Stimulated activated CD4-positive, alpha-beta T cell treated with anti-CD3 and anti-CD28 coated beads, TNF-alpha, amount 100 ng/mL, for 4 hours (primary cell): ENCODE measurements around the gene CD84.

Experiments used
- DNase-seq, 3 experiments: peaks; one replicate each; pipeline ENCODE4 v3.0.0-alpha.2; 2020; ENCODE audit warnings: low read depth in 3 of 3

CD84 gene

GRCh38 chr1:160579216-160579701 is at the start of gene CD84:
Gene CD84 (minus strand): TSS chr1:160579496. CDS start chr1:160579437, 59 bp downstream.
- DNase-seq: no peak

DNA sequence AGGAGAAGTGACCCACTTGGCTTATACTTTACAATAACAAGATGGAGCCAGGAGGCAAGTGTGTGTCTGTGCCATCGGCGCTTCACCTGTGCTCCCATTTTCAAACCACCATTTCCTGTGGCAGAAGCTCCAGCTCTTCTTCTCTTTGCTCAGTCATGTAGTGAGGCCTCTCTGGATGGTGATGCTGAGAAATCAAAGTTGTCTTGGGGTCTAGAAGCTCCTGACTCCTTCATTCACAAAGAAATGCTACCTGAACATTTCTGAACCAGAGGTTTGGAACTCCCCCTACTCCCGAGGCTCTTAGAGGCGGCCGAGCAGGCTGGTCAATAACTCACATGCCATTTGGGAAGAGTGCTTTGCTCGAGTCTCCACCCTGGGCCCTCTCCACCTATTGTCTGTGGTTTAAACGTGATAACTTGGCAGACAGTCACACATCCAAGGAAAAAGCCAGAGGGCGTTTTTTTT is 49.5 kb upstream of the CD84 start:
- no peak for DNase-seq

GRCh38 chr1:160627677-160628289 is 48.5 kb upstream of the CD84 start:
- DNase-seq: peak in 2 of 3 experiments; percentile 50 to 57

DNA sequence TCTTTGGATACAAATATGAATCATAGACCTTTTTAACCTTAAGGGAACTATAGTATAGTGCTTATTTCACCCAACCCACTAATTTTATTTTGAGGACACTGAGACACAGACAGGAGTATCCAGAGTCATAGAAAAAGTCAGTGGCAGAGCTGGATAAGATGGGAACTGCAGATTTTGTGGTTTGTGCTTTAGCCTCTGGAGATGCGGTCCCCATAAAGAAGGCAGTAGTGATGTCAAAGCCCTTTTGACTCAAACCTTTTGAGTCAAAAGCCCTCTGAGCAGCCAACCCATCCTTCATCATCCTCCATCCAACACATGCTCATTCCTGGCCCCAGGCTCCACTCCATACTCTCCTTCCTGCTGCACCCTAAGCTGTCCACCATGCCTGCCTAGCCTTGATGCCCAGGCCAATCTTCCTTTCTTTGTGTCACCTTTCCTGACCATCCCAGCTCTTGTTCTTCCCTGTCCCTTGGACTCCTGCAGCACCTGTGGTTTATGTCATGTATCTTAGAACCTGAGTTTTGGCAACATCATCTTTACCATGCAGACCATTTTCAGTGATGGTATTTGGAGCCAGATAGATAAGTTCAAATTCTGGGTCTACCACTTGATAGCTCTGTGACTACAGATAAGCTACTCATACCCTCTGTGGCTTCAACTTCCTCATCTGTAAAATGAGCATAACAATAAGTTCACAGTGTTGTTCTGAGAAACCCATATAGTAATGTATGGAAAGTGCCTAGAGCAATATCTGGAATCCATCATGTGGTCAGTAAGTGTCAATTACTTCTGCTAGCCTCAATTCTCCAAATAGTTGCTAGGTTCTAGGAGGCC is 47.4 kb upstream of the CD84 start:
- no peak for DNase-seq

DNA sequence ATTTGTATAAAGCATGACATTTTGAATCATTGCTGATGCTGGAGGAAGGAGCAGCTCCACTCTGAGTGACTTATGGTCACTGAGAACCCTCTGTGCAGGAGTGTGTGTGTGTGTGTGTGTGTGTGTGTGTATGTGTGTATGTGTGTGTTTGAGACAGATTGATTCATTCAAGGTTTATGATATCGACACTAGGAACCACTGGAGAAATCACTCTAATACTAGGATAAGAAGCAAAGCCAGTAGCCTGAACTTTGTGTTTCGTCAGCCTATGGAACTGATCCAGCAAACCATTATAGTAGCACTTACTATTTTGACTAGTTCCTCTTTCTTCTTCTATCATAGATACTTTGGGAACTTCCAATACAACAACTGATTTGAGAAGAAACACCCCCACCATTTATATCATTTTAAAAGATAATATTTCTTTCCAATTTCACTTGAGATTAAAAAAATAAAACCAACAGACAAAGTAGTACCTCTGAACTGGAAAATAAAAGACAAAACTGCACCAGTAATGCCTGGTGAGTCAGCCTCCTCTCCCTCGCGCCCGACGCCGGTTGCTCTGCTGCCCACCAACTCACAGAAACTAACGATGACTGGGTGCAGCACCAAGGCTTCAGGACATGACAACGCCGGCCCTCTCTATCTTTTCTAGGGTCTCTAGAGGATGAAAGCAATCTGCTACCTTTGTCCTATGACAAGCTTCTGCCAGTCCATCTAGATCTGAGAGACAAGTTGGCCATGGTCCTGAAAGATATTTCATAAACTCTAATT is 46.6 kb upstream of the CD84 start:
- DNase-seq: peak in 2 of 3 experiments; percentile 53

DNA sequence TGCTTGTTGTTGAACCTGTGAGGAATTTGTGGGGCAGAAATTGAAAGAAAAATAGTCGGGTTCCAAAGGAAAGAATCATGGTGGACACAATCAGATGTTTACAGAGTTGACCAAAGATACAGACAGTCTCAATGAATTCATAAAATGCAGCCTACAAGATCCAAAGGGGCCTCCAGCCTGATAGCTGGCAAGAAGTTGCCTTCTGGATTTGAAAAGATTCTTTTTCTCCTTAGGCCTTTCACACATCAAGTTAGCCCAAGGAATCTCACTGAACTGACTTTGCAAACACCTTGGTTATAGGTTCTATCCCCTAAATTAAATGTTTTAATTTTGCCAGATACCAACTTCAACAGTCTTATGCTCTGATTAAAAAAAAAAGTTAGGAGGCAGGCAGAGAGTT is 46.0 kb upstream of the CD84 start:
- no peak for DNase-seq

DNA sequence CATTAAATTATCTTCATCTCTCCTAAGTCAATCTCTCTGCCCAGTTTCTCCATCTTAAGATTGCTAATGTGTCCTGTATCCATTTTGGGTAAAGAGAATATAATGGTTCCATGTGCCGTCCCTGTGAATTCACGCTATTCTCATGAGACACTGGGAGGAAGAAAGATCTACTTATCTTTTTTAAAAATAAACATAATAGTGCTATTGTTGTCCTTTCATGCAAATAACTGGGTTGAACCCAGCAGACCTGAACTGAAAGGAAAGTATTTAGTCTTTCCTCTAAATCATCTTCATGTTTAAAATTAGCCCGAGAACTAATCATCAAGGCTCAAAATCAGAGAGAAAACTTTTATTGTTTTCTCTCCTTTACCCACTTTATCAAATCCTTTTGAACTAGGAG is 45.2 kb upstream of the CD84 start:
- no peak for DNase-seq

GRCh38 chr1:160623862-160624261 is 44.6 kb upstream of the CD84 start:
- DNase-seq: no peak

GRCh38 chr1:160623227-160623633 is 43.9 kb upstream of the CD84 start:
- no peak for DNase-seq

DNA sequence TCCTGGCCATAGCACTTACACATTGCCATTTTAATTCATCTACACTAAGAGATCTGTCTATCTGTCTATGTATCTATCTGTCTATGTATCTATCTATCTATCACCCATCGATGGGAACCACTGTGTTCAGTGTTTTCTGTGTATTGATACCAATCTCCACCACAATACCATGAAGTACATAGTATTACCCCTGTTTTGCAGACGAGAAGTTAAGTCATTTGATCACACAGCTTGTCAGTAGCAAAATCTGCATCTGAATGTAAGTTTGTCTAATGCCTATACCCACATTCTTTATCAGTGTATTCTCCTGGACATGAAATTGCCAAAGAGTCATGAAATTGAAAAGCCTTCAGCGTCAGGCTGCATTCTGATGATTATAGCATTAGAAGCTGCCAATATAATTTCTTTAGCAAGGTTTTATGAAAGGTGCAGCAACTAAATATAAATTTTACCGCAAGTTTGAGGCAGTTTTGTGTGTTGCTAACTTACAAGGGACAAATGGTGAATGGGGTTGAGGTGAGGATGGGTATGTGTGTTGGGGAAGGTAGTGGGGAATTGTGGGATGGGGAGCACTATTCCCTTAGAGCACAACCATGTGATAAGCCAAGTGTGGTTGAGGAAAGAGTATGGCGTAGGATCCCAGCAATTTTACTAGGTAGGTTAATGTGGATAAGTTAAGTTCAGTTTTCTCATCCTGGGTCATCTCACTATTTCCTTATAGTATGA is 43.4 kb upstream of the CD84 start:
- no peak for DNase-seq

DNA sequence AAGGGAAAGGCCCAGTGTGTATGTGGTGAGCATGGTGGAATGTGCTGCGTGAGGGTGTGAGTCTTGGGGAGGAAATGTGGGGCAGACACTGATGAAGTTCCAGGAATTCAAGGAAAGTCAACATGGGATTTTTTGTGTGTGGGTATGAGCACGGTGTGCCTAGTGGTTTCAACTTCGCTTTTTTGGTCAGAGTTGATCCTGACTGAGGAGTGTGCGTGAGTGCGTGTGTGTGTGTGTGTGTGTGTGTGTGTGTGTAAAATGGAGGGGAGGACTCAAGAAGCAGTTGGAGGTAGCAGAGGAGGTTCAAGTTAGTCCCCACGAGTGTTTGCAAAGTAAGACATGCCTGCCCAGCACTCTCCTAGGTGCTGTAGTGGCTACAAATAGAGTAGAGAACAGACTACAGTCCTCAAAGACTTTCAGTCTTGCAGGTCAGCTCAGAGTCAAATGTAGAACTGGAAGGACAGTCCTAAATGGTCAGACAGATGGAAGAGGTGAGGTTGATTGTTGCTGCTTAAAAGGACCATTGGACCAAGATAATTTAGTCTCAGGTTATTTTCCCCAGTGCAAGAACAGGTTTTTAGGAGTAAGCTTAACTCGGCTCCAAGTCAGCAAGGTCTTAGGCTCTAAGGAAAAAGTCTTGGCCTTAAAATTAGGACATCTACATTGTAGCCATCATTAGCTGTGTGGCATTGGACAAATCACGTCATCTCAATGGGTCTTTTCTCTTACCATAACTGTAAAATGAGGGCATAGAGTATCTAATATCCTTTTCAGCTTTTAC is 42.5 kb upstream of the CD84 start:
- DNase-seq: no peak

DNA sequence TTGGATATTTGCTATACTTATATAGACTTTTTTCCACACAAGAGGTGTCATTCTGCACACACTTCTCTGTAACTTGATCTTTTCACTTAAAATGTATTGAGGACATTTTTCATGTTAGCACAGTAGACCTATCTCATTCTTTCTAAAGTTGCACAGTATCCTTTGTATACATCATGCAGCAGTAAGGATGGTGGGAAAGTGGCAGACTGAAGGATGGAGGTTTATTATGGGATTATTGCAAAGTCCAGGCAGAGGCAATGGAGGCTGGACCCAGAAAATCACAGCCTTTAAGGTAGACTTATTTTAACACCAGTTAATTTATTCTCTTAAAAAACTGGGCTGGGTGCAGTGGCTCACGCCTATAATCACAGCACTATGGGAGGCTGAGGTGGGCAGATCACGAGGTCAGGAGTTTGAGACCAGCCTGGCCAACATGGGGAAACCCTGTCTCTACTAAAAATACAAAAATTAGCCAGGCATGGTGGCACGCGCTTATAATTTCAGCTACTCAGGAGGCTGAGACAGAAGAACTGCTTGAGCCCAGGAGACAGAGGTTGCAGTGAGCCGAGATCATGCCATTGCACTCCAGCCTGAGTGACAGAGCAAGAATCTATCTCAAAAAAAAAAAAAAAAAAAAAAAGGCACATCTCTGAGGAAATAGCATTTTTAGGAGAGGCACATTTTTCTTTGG is 41.8 kb upstream of the CD84 start:
- DNase-seq: no peak

DNA sequence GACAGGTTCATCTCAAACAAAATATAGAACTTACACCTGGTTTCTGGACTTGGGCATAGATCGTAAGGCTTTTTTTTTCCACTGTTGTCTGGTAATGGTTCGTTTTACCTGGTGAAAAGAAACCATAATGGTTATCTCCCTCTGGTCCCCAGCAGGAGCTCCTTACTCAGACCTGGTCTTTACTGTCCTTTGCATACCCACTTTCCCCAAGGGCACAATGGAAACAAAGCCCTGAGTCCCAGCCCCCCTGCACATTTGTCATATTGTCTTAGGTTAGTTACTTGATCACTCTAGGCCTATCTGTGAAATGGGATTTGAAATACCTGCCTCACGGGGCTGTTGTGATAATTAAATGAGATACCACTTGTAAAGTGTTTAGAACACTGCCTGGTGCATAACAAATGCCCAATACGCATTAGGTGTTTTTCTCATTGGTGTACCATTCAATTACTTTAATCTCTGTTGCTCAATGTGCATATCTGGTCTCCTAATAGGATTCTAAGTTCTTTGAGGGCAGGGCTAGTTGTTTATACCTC is 40.5 kb upstream of the CD84 start:
- no peak for DNase-seq

DNA sequence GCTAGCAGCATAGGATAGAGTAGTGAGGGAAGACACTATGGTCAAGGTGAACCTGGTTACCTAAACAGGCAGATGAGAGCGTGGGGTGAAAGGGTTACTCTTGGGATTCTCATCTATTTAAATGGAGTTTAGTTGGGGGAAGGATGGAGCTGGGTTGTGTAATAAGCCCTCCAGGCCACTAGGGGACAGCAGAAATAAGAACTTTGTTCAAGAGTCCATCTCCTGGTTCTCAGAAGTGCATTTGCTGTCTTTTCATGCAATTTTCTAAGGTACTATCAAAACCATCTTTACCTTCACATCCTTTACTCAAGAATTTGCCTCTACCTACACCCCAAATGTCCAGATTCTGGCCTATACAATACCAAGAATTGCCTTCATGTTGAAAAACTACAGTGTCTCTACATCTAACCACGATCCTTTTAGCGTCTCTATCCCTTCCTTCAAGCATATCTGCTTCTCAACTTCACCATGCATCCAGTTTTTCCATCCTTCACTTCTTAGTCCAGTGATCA is 39.5 kb upstream of the CD84 start:
- DNase-seq: no peak

DNA sequence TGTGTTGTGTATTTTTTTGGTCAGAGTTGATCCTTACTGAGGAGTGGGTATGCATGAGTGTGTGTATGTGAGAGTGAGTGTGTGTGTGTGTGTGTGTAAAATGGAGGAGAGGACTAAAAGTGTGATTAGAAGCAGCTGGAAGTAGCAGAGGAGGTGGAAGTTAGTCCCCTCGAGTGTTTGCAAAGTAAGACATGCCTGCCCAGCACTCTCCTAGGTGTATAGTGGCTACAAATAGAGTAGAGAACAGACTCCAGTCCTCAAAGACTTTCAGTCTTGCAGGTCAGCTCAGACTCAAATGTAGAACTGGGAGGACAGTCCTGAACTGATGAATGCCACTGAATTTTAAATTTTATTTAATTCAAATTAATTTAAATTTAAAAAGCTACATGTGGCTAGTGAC is 39.0 kb upstream of the CD84 start:
- no peak for DNase-seq

DNA sequence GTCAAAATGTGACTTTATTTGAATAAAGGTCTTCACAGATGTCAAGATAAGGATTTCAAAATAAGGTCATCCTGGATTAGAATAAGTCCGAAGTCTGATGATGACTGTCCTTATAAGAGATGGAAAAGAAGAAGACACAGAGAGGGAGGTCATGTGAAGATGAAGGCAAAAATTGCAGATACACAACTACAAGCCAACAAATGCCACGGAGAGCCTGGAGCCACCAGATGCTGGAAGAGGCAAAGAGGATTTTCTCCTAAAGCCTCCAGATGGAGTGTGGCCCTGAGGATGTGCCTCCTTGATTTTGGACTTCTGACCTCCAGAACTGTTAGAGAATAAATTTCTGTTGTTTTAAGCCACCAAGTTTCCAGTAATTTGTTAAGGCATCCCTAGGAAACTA is 36.4 kb upstream of the CD84 start:
- DNase-seq: no peak

DNA sequence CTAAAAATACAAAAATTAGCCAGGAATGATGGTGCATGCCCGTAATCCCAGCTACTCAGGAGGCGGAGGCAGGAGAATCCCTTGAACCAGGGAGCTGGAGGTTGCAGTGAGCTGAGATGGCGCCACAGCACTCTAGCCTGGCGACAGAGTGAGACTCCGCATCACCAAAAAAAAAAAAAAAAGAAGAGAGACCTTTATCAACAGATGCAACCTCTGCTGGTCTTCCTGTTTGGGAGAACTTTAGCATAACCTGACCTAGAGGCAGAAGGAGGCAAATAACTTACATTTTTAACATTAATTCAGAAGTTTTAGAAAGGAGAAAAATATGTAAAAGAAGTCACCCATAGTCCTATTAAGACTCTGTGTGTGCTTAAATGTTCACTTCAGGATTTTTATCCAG is 35.1 kb upstream of the CD84 start:
- no peak for DNase-seq

DNA sequence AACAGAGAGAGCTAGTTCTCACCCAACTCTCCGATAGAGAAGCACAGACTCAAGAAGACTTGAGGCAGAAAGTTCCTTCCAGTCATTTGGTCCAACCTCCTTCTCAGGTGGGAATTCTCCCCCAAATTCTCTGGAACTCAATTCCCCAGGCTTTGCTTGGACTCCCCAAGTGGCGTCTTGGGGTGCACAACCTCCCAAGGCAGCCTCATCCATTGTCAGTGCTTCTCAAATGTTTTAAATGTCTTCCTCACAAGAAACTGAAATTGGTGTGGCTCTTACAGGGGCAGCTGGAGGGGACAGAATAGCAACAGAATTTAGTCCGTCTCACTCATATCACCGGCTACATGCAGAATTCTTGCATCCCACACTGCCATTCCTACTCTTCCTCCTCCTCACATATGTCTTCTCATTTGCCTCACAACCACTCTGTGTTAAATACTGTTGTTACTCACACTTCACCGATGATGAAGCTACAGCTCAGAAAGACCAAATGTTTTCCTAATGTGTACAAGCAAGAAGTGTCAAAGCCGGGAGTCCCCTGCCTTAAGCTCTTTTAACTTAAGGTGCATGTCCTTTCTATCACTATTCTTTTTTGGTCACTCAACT is 33.4 kb upstream of the CD84 start:
- no peak for DNase-seq

- no peak for DNase-seq
Observed at GRCh38 chr1:160610569-160611242, 31.4 kb upstream of the CD84 start.
